ENCODE data around the gene ZNF592. TPM values are rescaled to one million over a fixed set of nuclear protein-coding genes. Genes with fewer than 3 reads are reported as not detected.

ZNF592 gene
- total and polyA plus RNA-seq, 2 of the 13 experiments (the other 11 are each of a cell fraction or from before 2014, with no cell fraction given), result 8.2 to 9.8 TPM

DNA sequence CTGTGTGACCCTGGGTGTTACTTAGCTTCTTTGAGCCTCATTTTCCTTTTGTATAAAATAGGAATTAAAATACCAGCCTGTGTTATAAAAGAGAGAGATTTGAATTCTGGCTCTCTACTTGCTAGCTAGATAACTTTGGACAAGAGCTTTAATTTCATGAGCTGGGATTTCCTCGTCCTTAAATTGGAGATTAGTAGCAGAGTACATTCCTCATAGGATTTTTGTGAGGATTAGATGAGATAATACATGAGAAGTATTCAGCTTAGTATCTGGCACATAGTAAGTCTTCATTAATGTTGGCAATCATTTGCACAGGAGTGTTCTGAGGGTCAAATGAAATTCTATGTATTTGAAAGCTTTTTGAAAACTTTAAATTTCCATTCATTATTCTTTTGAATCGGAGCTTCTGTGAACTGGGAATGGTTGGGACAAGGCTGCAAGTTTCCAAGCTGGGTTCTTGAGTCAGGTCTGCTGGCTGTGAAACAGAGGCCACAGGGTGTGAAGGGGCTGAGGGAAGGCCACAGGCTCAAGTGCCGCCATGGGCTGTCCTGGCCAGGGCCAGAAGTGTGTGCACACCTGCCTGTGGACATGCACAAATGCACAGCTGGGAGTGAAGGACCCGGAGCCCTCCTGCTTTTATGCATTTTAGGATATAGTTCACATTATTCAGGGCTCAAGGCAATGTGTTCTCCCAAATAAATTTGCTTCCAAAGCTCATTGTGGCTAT lies 86.0 kb downstream of the ZNF592 start (continued):
- TF ChIP-seq, protein P1, sequence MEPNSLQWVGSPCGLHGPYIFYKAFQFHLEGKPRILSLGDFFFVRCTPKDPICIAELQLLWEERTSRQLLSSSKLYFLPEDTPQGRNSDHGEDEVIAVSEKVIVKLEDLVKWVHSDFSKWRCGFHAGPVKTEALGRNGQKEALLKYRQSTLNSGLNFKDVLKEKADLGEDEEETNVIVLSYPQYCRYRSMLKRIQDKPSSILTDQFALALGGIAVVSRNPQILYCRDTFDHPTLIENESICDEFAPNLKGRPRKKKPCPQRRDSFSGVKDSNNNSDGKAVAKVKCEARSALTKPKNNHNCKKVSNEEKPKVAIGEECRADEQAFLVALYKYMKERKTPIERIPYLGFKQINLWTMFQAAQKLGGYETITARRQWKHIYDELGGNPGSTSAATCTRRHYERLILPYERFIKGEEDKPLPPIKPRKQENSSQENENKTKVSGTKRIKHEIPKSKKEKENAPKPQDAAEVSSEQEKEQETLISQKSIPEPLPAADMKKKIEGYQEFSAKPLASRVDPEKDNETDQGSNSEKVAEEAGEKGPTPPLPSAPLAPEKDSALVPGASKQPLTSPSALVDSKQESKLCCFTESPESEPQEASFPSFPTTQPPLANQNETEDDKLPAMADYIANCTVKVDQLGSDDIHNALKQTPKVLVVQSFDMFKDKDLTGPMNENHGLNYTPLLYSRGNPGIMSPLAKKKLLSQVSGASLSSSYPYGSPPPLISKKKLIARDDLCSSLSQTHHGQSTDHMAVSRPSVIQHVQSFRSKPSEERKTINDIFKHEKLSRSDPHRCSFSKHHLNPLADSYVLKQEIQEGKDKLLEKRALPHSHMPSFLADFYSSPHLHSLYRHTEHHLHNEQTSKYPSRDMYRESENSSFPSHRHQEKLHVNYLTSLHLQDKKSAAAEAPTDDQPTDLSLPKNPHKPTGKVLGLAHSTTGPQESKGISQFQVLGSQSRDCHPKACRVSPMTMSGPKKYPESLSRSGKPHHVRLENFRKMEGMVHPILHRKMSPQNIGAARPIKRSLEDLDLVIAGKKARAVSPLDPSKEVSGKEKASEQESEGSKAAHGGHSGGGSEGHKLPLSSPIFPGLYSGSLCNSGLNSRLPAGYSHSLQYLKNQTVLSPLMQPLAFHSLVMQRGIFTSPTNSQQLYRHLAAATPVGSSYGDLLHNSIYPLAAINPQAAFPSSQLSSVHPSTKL (CRISPR knock-in tag; IDR thresholded peaks at IDR 0.05), result no peak
- TF ChIP-seq ZZZ3 (CRISPR knock-in tag; IDR thresholded peaks at IDR 0.05; ENCODE audit: borderline replicate concordance) (no peak), SRY (CRISPR knock-in tag; IDR thresholded peaks at IDR 0.05) (no peak), STAG1 (CRISPR knock-in tag; IDR thresholded peaks at IDR 0.05) (no peak), BRCA1 (CRISPR knock-in tag; IDR thresholded peaks at IDR 0.05) (no peak), ZNF292 (CRISPR knock-in tag; IDR thresholded peaks at IDR 0.05; ENCODE audit: borderline replicate concordance, low read depth) (no peak), HHEX (CRISPR knock-in tag; IDR thresholded peaks at IDR 0.05) (no peak), KLF16 (CRISPR knock-in tag; IDR thresholded peaks at IDR 0.05) (no peak), NCOR1 (IDR thresholded peaks at IDR 0.05; ENCODE audit: borderline replicate concordance, low read length) (no peak), YEATS4 (CRISPR knock-in tag; IDR thresholded peaks at IDR 0.05; ENCODE audit: borderline replicate concordance) (no peak)
- TF ChIP-seq, protein P2, sequence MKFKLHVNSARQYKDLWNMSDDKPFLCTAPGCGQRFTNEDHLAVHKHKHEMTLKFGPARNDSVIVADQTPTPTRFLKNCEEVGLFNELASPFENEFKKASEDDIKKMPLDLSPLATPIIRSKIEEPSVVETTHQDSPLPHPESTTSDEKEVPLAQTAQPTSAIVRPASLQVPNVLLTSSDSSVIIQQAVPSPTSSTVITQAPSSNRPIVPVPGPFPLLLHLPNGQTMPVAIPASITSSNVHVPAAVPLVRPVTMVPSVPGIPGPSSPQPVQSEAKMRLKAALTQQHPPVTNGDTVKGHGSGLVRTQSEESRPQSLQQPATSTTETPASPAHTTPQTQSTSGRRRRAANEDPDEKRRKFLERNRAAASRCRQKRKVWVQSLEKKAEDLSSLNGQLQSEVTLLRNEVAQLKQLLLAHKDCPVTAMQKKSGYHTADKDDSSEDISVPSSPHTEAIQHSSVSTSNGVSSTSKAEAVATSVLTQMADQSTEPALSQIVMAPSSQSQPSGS (CRISPR knock-in tag; IDR thresholded peaks at IDR 0.05), result no peak
- TF ChIP-seq, protein P3, sequence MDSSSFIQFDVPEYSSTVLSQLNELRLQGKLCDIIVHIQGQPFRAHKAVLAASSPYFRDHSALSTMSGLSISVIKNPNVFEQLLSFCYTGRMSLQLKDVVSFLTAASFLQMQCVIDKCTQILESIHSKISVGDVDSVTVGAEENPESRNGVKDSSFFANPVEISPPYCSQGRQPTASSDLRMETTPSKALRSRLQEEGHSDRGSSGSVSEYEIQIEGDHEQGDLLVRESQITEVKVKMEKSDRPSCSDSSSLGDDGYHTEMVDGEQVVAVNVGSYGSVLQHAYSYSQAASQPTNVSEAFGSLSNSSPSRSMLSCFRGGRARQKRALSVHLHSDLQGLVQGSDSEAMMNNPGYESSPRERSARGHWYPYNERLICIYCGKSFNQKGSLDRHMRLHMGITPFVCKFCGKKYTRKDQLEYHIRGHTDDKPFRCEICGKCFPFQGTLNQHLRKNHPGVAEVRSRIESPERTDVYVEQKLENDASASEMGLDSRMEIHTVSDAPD (CRISPR knock-in tag; IDR thresholded peaks at IDR 0.05), result no peak
